ENCODE results near the gene CHD3. TPM values are rescaled to one million over a fixed set of nuclear protein-coding genes. Genes with fewer than 3 reads are reported as not detected.

Gene CHD3
- total and polyA plus RNA-seq, 10 of the 15 experiments (the other 5 are each of a cell fraction or from before 2014, with no cell fraction given), result 1.4 to 86.8 (median 39.1) TPM

GRCh38 chr17:7894226-7894625 is 5.6 kb downstream of the CHD3 start:
- Histone ChIP-seq H3K9me3 (replicated peaks; ENCODE audit: control insufficient read depth, insufficient read depth, low read length) (no peaks in the 10 kb centered on the region), H3K9ac (ENCODE audit: control insufficient read depth, insufficient read depth, low read length) (no peak overlapping the region), H3K4me1 (ENCODE audit: control insufficient read depth, insufficient read depth, low read length) (no peaks in the 10 kb centered on the region), H3K4me3 (no peak overlapping the region), H2AFZ (ENCODE audit: control insufficient read depth, low read depth, low read length) (no peak overlapping the region), H3K27me3 (replicated peaks in 1 of 2; ENCODE audit: control insufficient read depth in 2 of 2, insufficient read depth in 2 of 2, low read length in 1 of 2) (no peaks in the 10 kb centered on the region), H3K4me2 (ENCODE audit: control insufficient read depth, insufficient read depth) (no peak overlapping the region), H3K36me3 (ENCODE audit: control insufficient read depth in 2 of 2, insufficient read depth in 2 of 2, low read length in 1 of 2) (peaks cover 31 to 37% of the 10 kb centered on the region in 2 experiments), H3K79me2 (ENCODE audit: control insufficient read depth, insufficient read depth, low read length) (peaks cover under 1% of the 10 kb centered on the region), H4K20me1 (ENCODE audit: control insufficient read depth, insufficient read depth) (no peaks in the 10 kb centered on the region), H3K27ac (ENCODE audit: control insufficient read depth, insufficient read depth) (no peak overlapping the region)
- BruUV-seq (replicated peaks), result no TSS peak
- ChIA-PET SMC1A (ENCODE audit: uncharacterized antibody, unreplicated experiment) (no interaction called here), POLR2A (no interaction called here), RAD21 (ENCODE audit: unreplicated experiment) (no interaction called here), CTCF (no interaction called here)
- no peak for DNase-seq (ENCODE audit: low read depth, low spot score)
- 60% methylated on average over 9 of the region's 9 CpGs for WGBS (ENCODE audit: insufficient coverage, insufficient replicate concordance, low lambda C conversion rate, missing lambda C conversion rate)
- TF ChIP-seq CEBPZ (IDR thresholded peaks at IDR 0.05; ENCODE audit: low read depth, low read length) (no peak), ESRRA (IDR thresholded peaks at IDR 0.05; ENCODE audit: low read length) (no peak), ZNF217 (IDR thresholded peaks at IDR 0.05) (no peak), RELB (IDR thresholded peaks at IDR 0.05; ENCODE audit: low read depth) (no peak), RUNX3 (IDR thresholded peaks at IDR 0.05; ENCODE audit: low read length) (no peak), YY1 (IDR thresholded peaks at IDR 0.05; ENCODE audit: low read depth, low read length) (no peak), TAF1 (IDR thresholded peaks at IDR 0.05; ENCODE audit: borderline replicate concordance, low read depth, low read length) (no peak), BRCA1 (IDR thresholded peaks at IDR 0.05; ENCODE audit: low read depth, low read length) (no peak), HCFC1 (IDR thresholded peaks at IDR 0.05; ENCODE audit: low read length) (no peak)
- intact Hi-C loops (cut with micrococcal nuclease; ENCODE audit: unreplicated experiment) (no loop called here), in situ Hi-C loops (cut with MboI) (no loop called here)
- no peak for ATAC-seq
- FAIRE-seq, result no peak

Data from GM12878 (cell line).